ENCODE measurements around the gene CD4.

CD4 gene

GRCh38 chr12:6837370-6838060, 48.2 kb downstream of the CD4 start:
- peaks cover 4% of the 10 kb centered on the region for H3K4me1 Mint-ChIP-seq
- no peaks in the 10 kb centered on the region for H3K36me3 Mint-ChIP-seq
- CTCF ChIA-PET = interaction anchor here (1.5 to 4.4 kb wide), 4 partner anchors 6 to 13 kb away, joined by 4 to 38 read pairs (median 16); partner anchors contain the start of genes CDCA3, P3H3 and USP5
- no peak for DNase-seq
- no peak overlapping the region for H3K27ac Mint-ChIP-seq
- H3K27me3 Mint-ChIP-seq = peaks cover 24% of the 10 kb centered on the region
- no peaks in the 10 kb centered on the region for H3K9me3 Mint-ChIP-seq
- no peak overlapping the region for H3K4me3 Mint-ChIP-seq

- Mint-ChIP-seq H3K27ac (no peak overlapping the region), H3K4me3 (no peak overlapping the region), H3K36me3 (no peaks in the 10 kb centered on the region), H3K9me3 (no peaks in the 10 kb centered on the region), H3K27me3 (peaks cover 25% of the 10 kb centered on the region), H3K4me1 (peaks cover 4% of the 10 kb centered on the region)
- DNase-seq = no peak
- CTCF ChIA-PET = interaction anchor here (0.9 to 2.3 kb wide), 4 partner anchors 11 to 268 kb away, joined by 3 to 5 read pairs (median 4); partner anchors contain the start of gene MLF2
Observed at GRCh38 chr12:6838854-6839253, 49.5 kb downstream of the CD4 start.

GRCh38 chr12:6839482-6840201, 50.3 kb downstream of the CD4 start:
- peaks cover 25% of the 10 kb centered on the region for H3K27me3 Mint-ChIP-seq
- CTCF ChIA-PET = interaction anchor here (0.9 to 2.3 kb wide), 5 partner anchors 11 to 269 kb away, joined by 3 to 7 read pairs (median 4); partner anchors contain the start of genes MLF2 and P3H3
- no peak overlapping the region for H3K27ac Mint-ChIP-seq
- H3K9me3 Mint-ChIP-seq = no peaks in the 10 kb centered on the region
- no peaks in the 10 kb centered on the region for H3K36me3 Mint-ChIP-seq
- H3K4me3 Mint-ChIP-seq = no peak overlapping the region
- DNase-seq = no peak
- H3K4me1 Mint-ChIP-seq = peaks cover 4% of the 10 kb centered on the region

GRCh38 chr12:6840330-6840729, 51.0 kb downstream of the CD4 start:
- Mint-ChIP-seq H3K27ac (no peak overlapping the region), H3K9me3 (no peaks in the 10 kb centered on the region), H3K36me3 (no peaks in the 10 kb centered on the region), H3K4me1 (peaks cover 4% of the 10 kb centered on the region), H3K27me3 (peaks cover 25% of the 10 kb centered on the region), H3K4me3 (no peak overlapping the region)
- no peak for DNase-seq
- CTCF ChIA-PET = interaction anchor here (1.3 to 2.3 kb wide), 2 partner anchors 12 to 87 kb away, joined by 5 to 7 read pairs; partner anchors contain the start of genes MLF2 and P3H3

- Mint-ChIP-seq H3K27me3 (peaks cover 25% of the 10 kb centered on the region), H3K27ac (no peak within 1 kb of the TSS), H3K4me3 (no peak within 1 kb of the TSS), H3K4me1 (no peaks in the 10 kb centered on the region), H3K9me3 (no peaks in the 10 kb centered on the region), H3K36me3 (no peaks in the 10 kb centered on the region)
- no peak for DNase-seq
- CTCF ChIA-PET = interaction anchor here (1.3 kb wide), 1 partner anchor 12 kb away, joined by 7 read pairs; the partner anchor contains the start of gene P3H3
Observed at GRCh38 chr12:6840761-6841515, 51.6 kb downstream of the CD4 start, which contains the start of gene GNB3. GNB3 (plus strand) TSS chr12:6840925; CDS start chr12:6841288, 363 bp downstream.

GRCh38 chr12:6842075-6842474, 52.7 kb downstream of the CD4 start:
- H3K4me3 Mint-ChIP-seq = no peak overlapping the region
- H3K27ac Mint-ChIP-seq = no peak overlapping the region
- CTCF ChIA-PET = interaction anchor here (1.4 to 3.9 kb wide), 2 partner anchors 7 to 28 kb away, joined by 3 to 29 read pairs; no protein-coding TSS in a partner anchor
- peaks cover 6% of the 10 kb centered on the region for H3K36me3 Mint-ChIP-seq
- no peaks in the 10 kb centered on the region for H3K9me3 Mint-ChIP-seq
- no peaks in the 10 kb centered on the region for H3K4me1 Mint-ChIP-seq
- DNase-seq = no peak
- H3K27me3 Mint-ChIP-seq = peaks cover 22% of the 10 kb centered on the region

- peaks cover 9% of the 10 kb centered on the region for H3K4me1 Mint-ChIP-seq
- H3K4me3 Mint-ChIP-seq = no peak overlapping the region
- no peak overlapping the region for H3K27ac Mint-ChIP-seq
- no peaks in the 10 kb centered on the region for H3K9me3 Mint-ChIP-seq
- peaks cover 20% of the 10 kb centered on the region for H3K27me3 Mint-ChIP-seq
- no peak for DNase-seq
- peaks cover 15% of the 10 kb centered on the region for H3K36me3 Mint-ChIP-seq
- CTCF ChIA-PET = interaction anchor here (0.9 to 3.9 kb wide), 2 partner anchors 8 to 11 kb away, joined by 3 to 29 read pairs; no protein-coding TSS in a partner anchor
Observed at GRCh38 chr12:6843118-6843902, 54.0 kb downstream of the CD4 start.

GRCh38 chr12:6845395-6845794, 56.1 kb downstream of the CD4 start:
- H3K36me3 Mint-ChIP-seq = peaks cover 32% of the 10 kb centered on the region
- no peak for DNase-seq
- H3K27ac Mint-ChIP-seq = no peak overlapping the region
- peaks cover 7% of the 10 kb centered on the region for H3K27me3 Mint-ChIP-seq
- CTCF ChIA-PET = interaction anchor here (3.9 kb wide), 1 partner anchor 10 kb away, joined by 29 read pairs; no protein-coding TSS in a partner anchor
- H3K4me1 Mint-ChIP-seq = peaks cover 28% of the 10 kb centered on the region
- H3K9me3 Mint-ChIP-seq = no peaks in the 10 kb centered on the region
- H3K4me3 Mint-ChIP-seq = no peak overlapping the region

GRCh38 chr12:6846316-6846869, 57.1 kb downstream of the CD4 start:
- DNase-seq = no peak
- peaks cover 36% of the 10 kb centered on the region for H3K36me3 Mint-ChIP-seq

GRCh38 chr12:6847676-6848075, 58.3 kb downstream of the CD4 start:
- Mint-ChIP-seq H3K9me3 (no peaks in the 10 kb centered on the region), H3K36me3 (peaks cover 36% of the 10 kb centered on the region), H3K4me3 (no peak overlapping the region), H3K4me1 (peaks cover 33% of the 10 kb centered on the region), H3K27ac (no peak overlapping the region), H3K27me3 (peaks cover 7% of the 10 kb centered on the region)
- CTCF ChIA-PET = interaction anchor here (1.2 to 6.2 kb wide), 3 partner anchors 12 to 21 kb away, joined by 3 to 38 read pairs (median 6); partner anchors contain the start of gene P3H3
- no peak for DNase-seq

More at GRCh38 chr12:6846316-6846869, 57.1 kb downstream of the CD4 start:
- Mint-ChIP-seq H3K4me3 (no peak overlapping the region), H3K27me3 (peaks cover 7% of the 10 kb centered on the region), H3K4me1 (peaks cover 33% of the 10 kb centered on the region), H3K27ac (no peak overlapping the region), H3K9me3 (no peaks in the 10 kb centered on the region)
- CTCF ChIA-PET = interaction anchor here (0.7 kb wide), 1 partner anchor 15 kb away, joined by 3 read pairs; no protein-coding TSS in a partner anchor

- Mint-ChIP-seq H3K27ac (peak overlapping the region; percentile 69), H3K4me1 (peaks cover 48% of the 10 kb centered on the region), H3K36me3 (peaks cover 39% of the 10 kb centered on the region), H3K4me3 (peak overlapping the region; percentile 84), H3K27me3 (no peaks in the 10 kb centered on the region), H3K9me3 (no peaks in the 10 kb centered on the region)
- CTCF ChIA-PET = interaction anchor here (1.1 to 6.2 kb wide), 4 partner anchors 13 to 24 kb away, joined by 3 to 38 read pairs (median 5); partner anchors contain the start of genes P3H3 and SPSB2
- no peak for DNase-seq
Observed at GRCh38 chr12:6849427-6849826, 60.1 kb downstream of the CD4 start.

- H3K9me3 Mint-ChIP-seq = no peaks in the 10 kb centered on the region
- CTCF ChIA-PET = interaction anchor here (2.0 to 6.2 kb wide), 3 partner anchors 14 to 21 kb away, joined by 6 to 38 read pairs (median 12); partner anchors contain the start of gene P3H3
Observed at GRCh38 chr12:6849976-6850560, 60.7 kb downstream of the CD4 start.

More at GRCh38 chr12:6849976-6850560, 60.7 kb downstream of the CD4 start:
- no peaks in the 10 kb centered on the region for H3K27me3 Mint-ChIP-seq
- H3K4me3 Mint-ChIP-seq = peak overlapping the region; percentile 84
- no peak for DNase-seq
- peaks cover 39% of the 10 kb centered on the region for H3K36me3 Mint-ChIP-seq
- peaks cover 54% of the 10 kb centered on the region for H3K4me1 Mint-ChIP-seq
- H3K27ac Mint-ChIP-seq = peak overlapping the region; percentile 87

Data from activated naive CD4-positive, alpha-beta T cell treated with anti-CD3 and anti-CD28 coated beads, Interleukin-2, amount 10 ng/mL, durations not matched to agents 7 days and 5 days (primary cell).